PFSK-1 (cell line): ENCODE measurements around the gene NADK2.

ENCODE experiments used
- FOXP2 ChIP-seq: optimal IDR thresholded peaks from 2 replicates; pipeline ENCODE3; 2011; ENCODE audit warnings: borderline replicate concordance, control low read depth, inconsistent platforms; ENCODE audit not compliant: insufficient read depth; ENCODE audit errors: extremely low read length, extremely low read depth
- POLR2AphosphoS5 ChIP-seq: IDR thresholded peaks from 2 replicates; pipeline ENCODE4 v1.6.1; 2012; ENCODE audit warnings: low read depth, mild to moderate bottlenecking, control low read depth, low read length, moderate library complexity
- REST ChIP-seq, 2 experiments: IDR thresholded peaks; 2 replicates each; pipeline versions ENCODE4 v1.6.1 to v1.8.0; 2011 to 2012; ENCODE audit warnings: low read depth in 2 of 2, low read length in 2 of 2, control low read depth in 1 of 2, inconsistent platforms in 1 of 2, mild to moderate bottlenecking in 1 of 2, moderate library complexity in 1 of 2; ENCODE audit not compliant: insufficient read depth in 1 of 2
- SIN3A ChIP-seq: IDR thresholded peaks from 2 replicates; pipeline ENCODE4 v1.6.1; 2012; ENCODE audit warnings: mild to moderate bottlenecking, low read length, moderate library complexity, borderline replicate concordance; ENCODE audit not compliant: insufficient read depth
- TAF1 ChIP-seq: IDR thresholded peaks from 2 replicates; pipeline ENCODE4 v1.6.1; 2012; ENCODE audit warnings: low read length, control low read depth, borderline replicate concordance; ENCODE audit not compliant: insufficient read depth

GRCh38 chr5:36246036-36246800, 4.5 kb upstream of the NADK2 start:
- TF ChIP-seq POLR2AphosphoS5: no peak
- TF ChIP-seq REST (IDR thresholded peaks at IDR 0.05; ENCODE audit: insufficient read depth in 1 of 2, low read depth in 2 of 2, low read length in 2 of 2): no peak
- no peak for TF ChIP-seq SIN3A
- TF ChIP-seq TAF1: no peak
- no peak for TF ChIP-seq FOXP2
